ENCODE results near the gene OR2T6.

OR2T6 gene, protein sequence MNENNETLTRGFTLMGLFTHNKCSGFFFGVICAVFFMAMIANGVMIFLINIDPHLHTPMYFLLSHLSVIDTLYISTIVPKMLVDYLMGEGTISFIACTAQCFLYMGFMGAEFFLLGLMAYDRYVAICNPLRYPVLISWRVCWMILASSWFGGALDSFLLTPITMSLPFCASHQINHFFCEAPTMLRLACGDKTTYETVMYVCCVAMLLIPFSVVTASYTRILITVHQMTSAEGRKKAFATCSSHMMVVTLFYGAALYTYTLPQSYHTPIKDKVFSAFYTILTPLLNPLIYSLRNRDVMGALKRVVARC

GRCh38 chr1:248375446-248375845, at the start of gene OR2T6:
OR2T6 (plus strand) TSS chr1:248375746; CDS start chr1:248387609, 11,863 bp downstream.
- no peak for TF ChIP-seq CTCF (IDR thresholded peaks at IDR 0.05; ENCODE audit: borderline replicate concordance, control extremely low read depth, extremely low read depth, insufficient read depth, missing control alignments)
- in situ Hi-C loops (cut with MboI; ENCODE audit: low sequenced_read_pairs, unreplicated experiment), result no loop called here
- no peak for DNase-seq (ENCODE audit: low spot score)

- in situ Hi-C loops (cut with MboI; ENCODE audit: low sequenced_read_pairs, unreplicated experiment), result no loop called here
- DNase-seq (ENCODE audit: low spot score), result no peak
- TF ChIP-seq CTCF (IDR thresholded peaks at IDR 0.05; ENCODE audit: borderline replicate concordance, control extremely low read depth, extremely low read depth, insufficient read depth, missing control alignments), result no peak
Observed at GRCh38 chr1:248343451-248343850, 32.1 kb upstream of the OR2T6 start.

DNA sequence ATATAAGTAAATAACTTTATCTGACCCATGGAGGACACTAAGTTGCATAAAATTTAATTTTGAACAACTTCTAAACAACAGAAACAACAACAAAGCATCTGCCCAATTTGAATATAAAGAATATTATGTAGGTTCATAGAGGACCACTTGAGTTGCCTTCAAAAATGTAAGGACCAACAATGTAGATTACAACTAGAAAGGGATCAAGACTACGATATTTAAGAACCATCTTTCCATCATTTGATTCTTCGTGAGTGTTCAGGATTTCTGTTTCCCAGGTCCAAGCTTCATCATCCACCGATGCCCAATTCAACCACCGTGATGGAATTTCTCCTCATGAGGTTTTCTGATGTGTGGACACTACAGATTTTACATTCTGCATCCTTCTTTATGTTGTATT, 27.1 kb upstream of the OR2T6 start, which contains the start of gene OR14C36:
OR14C36 (plus strand) TSS at position 301 of the 400 bp plus-strand sequence; CDS start at position 301, 0 bp downstream.
- DNase-seq (ENCODE audit: low spot score), result no peak
- in situ Hi-C loops (cut with MboI; ENCODE audit: low sequenced_read_pairs, unreplicated experiment), result no loop called here
- no peak for TF ChIP-seq CTCF (IDR thresholded peaks at IDR 0.05; ENCODE audit: borderline replicate concordance, control extremely low read depth, extremely low read depth, insufficient read depth, missing control alignments)

DNA sequence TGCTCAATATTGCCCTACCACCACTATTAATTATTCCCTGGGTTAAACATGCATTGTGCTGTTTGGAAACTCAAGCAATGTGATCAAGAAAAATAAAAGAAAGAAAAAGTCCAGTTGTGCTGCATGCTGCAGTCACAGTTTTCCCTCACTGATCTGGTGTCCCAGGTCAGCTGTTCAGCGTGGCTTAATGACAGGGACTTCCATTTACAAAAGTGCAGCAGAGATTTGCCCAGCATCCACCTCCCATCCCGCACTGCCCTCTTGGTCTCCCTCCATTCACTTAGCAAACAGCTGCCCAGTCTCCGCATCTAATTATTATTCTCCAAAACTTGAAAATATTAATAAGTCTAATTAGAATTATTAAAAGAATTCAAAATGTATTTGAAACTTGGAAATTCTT, 16.1 kb upstream of the OR2T6 start:
- in situ Hi-C loops (cut with MboI; ENCODE audit: low sequenced_read_pairs, unreplicated experiment), result no loop called here
- no peak for TF ChIP-seq CTCF (IDR thresholded peaks at IDR 0.05; ENCODE audit: borderline replicate concordance, control extremely low read depth, extremely low read depth, insufficient read depth, missing control alignments)
- no peak for DNase-seq (ENCODE audit: low spot score)

DNA sequence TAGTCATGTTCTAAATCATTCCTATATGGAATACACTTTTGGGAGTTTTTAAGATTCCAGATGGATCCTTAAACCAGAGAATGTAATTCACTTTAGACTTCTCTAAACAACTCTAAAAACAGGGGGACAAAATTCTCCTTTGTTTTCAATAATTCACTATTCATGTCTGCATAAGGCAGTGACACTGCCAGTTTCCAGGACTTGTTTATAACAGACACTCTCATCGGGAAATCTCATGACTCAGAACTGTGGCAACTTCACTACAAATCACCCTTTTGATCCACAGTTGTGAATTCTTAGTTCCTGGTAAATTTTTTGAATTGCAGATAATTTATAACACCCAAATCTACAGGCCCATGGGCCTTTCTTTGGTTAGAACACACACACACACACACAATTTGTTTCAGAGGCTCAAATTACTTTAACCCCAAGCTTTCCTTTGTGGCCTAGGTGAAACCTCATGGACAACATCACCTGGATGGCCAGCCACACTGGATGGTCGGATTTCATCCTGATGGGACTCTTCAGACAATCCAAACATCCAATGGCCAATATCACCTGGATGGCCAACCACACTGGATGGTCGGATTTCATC, 14.3 kb upstream of the OR2T6 start, which contains the start of gene OR2T4:
OR2T4 (plus strand) TSS at position 545 of the 595 bp plus-strand sequence; CDS start at position 545, 0 bp downstream.
- no peak for TF ChIP-seq CTCF (IDR thresholded peaks at IDR 0.05; ENCODE audit: borderline replicate concordance, control extremely low read depth, extremely low read depth, insufficient read depth, missing control alignments)
- DNase-seq (ENCODE audit: low spot score), result no peak
- in situ Hi-C loops (cut with MboI; ENCODE audit: low sequenced_read_pairs, unreplicated experiment), result no loop called here

- TF ChIP-seq CTCF (IDR thresholded peaks at IDR 0.05; ENCODE audit: borderline replicate concordance, control extremely low read depth, extremely low read depth, insufficient read depth, missing control alignments), result no peak
- in situ Hi-C loops (cut with MboI; ENCODE audit: low sequenced_read_pairs, unreplicated experiment), result no loop called here
- DNase-seq (ENCODE audit: low spot score), result no peak
Observed at GRCh38 chr1:248366609-248367008, 8.9 kb upstream of the OR2T6 start.
